ENCODE data around the gene SLC35A4.
"Not testable (repeated sequence)": the region's sequence is repeated elsewhere in the genome, so short reads cannot be mapped to it uniquely, and the experiment has no call there.

SLC35A4 gene

GRCh38 chr5:140591747-140592372 is 27.2 kb downstream of the SLC35A4 start:
- DNase-seq: no peak

- DNase-seq: not testable (repeated sequence)
These were observed 28.4 kb downstream of the SLC35A4 start for GRCh38 chr5:140593070-140593469.

GRCh38 chr5:140594169-140594568 is 29.5 kb downstream of the SLC35A4 start:
- DNase-seq: no peak

GRCh38 chr5:140595538-140596300 is 31.1 kb downstream of the SLC35A4 start:
- DNase-seq: no peak

- DNase-seq: no peak
These were observed 31.7 kb downstream of the SLC35A4 start for GRCh38 chr5:140596321-140596741.

- no peak for DNase-seq
These were observed 34.2 kb downstream of the SLC35A4 start for GRCh38 chr5:140598836-140599235.

- no peak for DNase-seq
These were observed 35.5 kb downstream of the SLC35A4 start for GRCh38 chr5:140600096-140600495.

- no peak for DNase-seq
These were observed 37.5 kb downstream of the SLC35A4 start for GRCh38 chr5:140602147-140602546.

GRCh38 chr5:140603446-140603698 is 38.7 kb downstream of the SLC35A4 start:
- DNase-seq: not testable (repeated sequence)

- DNase-seq: no peak
These were observed 39.1 kb downstream of the SLC35A4 start for GRCh38 chr5:140603734-140604133.

GRCh38 chr5:140605879-140606278 is 41.3 kb downstream of the SLC35A4 start:
- no peak for DNase-seq

- DNase-seq: no peak
These were observed 42.4 kb downstream of the SLC35A4 start for GRCh38 chr5:140607031-140607430.

- no peak for DNase-seq
These were observed 44.1 kb downstream of the SLC35A4 start for GRCh38 chr5:140608722-140609121.

- DNase-seq: no peak
These were observed 44.5 kb downstream of the SLC35A4 start for GRCh38 chr5:140609126-140609525.

GRCh38 chr5:140611020-140611521 is 46.4 kb downstream of the SLC35A4 start:
- no peak for DNase-seq
